GM23338 (cell line): Measurements from ENCODE around the gene MRPL34. TPM values are rescaled to one million over a fixed set of nuclear protein-coding genes. Genes with fewer than 3 reads are reported as not detected.

Experiments used
- ATAC-seq: fragments of 200-7000 bp; cut with Tn5 transposase; 3 replicates; pipeline ENCODE4 v1.9.1; 2020
- DNase-seq: peaks from one replicate; pipeline ENCODE4 v3.0.0-alpha.2; 2015; ENCODE audit warnings: low spot score
- H2AFZ ChIP-seq: fragments of 200-600 bp; sonication (generic); 2 replicates; pipeline ENCODE4 v1.8.0; 2016; ENCODE audit warnings: antibody characterized with exemption, mild to moderate bottlenecking, moderate library complexity
- H3F3A ChIP-seq: fragments of 200-600 bp; sonication (generic); replicated peaks from 2 replicates; pipeline ENCODE4 v1.8.0; 2017; ENCODE audit warnings: antibody characterized with exemption, mixed run types, low read depth
- H3K27ac ChIP-seq: fragments of 200-600 bp; sonication (generic); 2 replicates; pipeline ENCODE4 v1.6.1; 2016; ENCODE audit warnings: low read depth
- H3K27me3 ChIP-seq: fragments of 200-600 bp; sonication (generic); 2 replicates; pipeline ENCODE4 v1.8.0; 2016; ENCODE audit warnings: mild to moderate bottlenecking, mixed run types, moderate library complexity; ENCODE audit not compliant: insufficient read depth
- H3K36me3 ChIP-seq: fragments of 200-600 bp; sonication (generic); 2 replicates; pipeline ENCODE4 v1.8.0; 2016; ENCODE audit warnings: mild to moderate bottlenecking; ENCODE audit not compliant: insufficient read depth
- H3K4me1 ChIP-seq: fragments of 200-600 bp; sonication (generic); 2 replicates; pipeline ENCODE4 v1.8.0; 2016; ENCODE audit warnings: mild to moderate bottlenecking, moderate library complexity; ENCODE audit not compliant: insufficient read depth
- H3K4me2 ChIP-seq: fragments of 200-600 bp; sonication (generic); 2 replicates; pipeline ENCODE4 v1.7.1; 2017; ENCODE audit warnings: mixed run types
- H3K4me3 ChIP-seq: fragments of 200-600 bp; sonication (generic); 2 replicates; pipeline ENCODE4 v1.6.1; 2016; ENCODE audit warnings: mixed run types
- H3K79me2 ChIP-seq: fragments of 200-600 bp; sonication (generic); replicated peaks from 2 replicates; pipeline ENCODE4 v1.8.0; 2017; ENCODE audit warnings: mild to moderate bottlenecking; ENCODE audit not compliant: insufficient read depth
- H3K9me2 ChIP-seq: fragments of 200-600 bp; sonication (generic); 2 replicates; pipeline ENCODE4 v1.8.0; 2017; ENCODE audit not compliant: insufficient read depth
- H4K20me1 ChIP-seq: fragments of 200-600 bp; sonication (generic); replicated peaks from 2 replicates; pipeline ENCODE4 v1.8.0; 2017; ENCODE audit warnings: mild to moderate bottlenecking; ENCODE audit not compliant: insufficient read depth
- H3K27ac Mint-ChIP-seq: 2 replicates; pipeline ENCODE4 v1.8.0; 2020; ENCODE audit warnings: inconsistent platforms, mild to moderate bottlenecking, moderate library complexity, mixed read lengths
- H3K27me3 Mint-ChIP-seq: 3 replicates; pipeline ENCODE4 v1.8.0; 2022; ENCODE audit warnings: low read depth, mild to moderate bottlenecking, moderate library complexity, mixed read lengths, inconsistent platforms; ENCODE audit not compliant: insufficient read depth, poor library complexity
- H3K36me3 Mint-ChIP-seq: 3 replicates; pipeline ENCODE4 v1.8.0; 2021; ENCODE audit warnings: low read depth, mild to moderate bottlenecking, inconsistent platforms, moderate library complexity, mixed read lengths
- H3K4me1 Mint-ChIP-seq: 3 replicates; pipeline ENCODE4 v1.8.0; 2020; ENCODE audit warnings: mild to moderate bottlenecking, inconsistent platforms, mixed read lengths
- H3K4me3 Mint-ChIP-seq: 3 replicates; pipeline ENCODE4 v1.8.0; 2021; ENCODE audit warnings: moderate library complexity, mild to moderate bottlenecking, inconsistent platforms, mixed read lengths
- H3K9me3 Mint-ChIP-seq: 3 replicates; pipeline ENCODE4 v1.8.0; 2020; ENCODE audit warnings: moderate library complexity, mild to moderate bottlenecking, inconsistent platforms, mixed read lengths
- CREB1 ChIP-seq: fragments of 250-450 bp; sonication (Bioruptor Pico); IDR thresholded peaks from 2 replicates; pipeline ENCODE4 v1.5.0; 2020; ENCODE audit warnings: low read depth, mild to moderate bottlenecking, moderate library complexity
- CTCF ChIP-seq, 2 experiments: fragments of 200-600 bp in 1 of 2; sonication (generic) in 1 of 2; conservative IDR thresholded peaks; 2 replicates each; pipeline versions ENCODE4 v1.5.1 to v1.6.1; 2016 to 2017; ENCODE audit warnings: antibody characterized with exemption in 2 of 2, low read depth in 2 of 2, mild to moderate bottlenecking in 2 of 2, moderate library complexity in 1 of 2
- ETS1 ChIP-seq: IDR thresholded peaks from 2 replicates; pipeline ENCODE4 v1.6.1; 2016; ENCODE audit warnings: antibody characterized with exemption
- EZH2 ChIP-seq: fragments of 200-600 bp; sonication (generic); IDR thresholded peaks from one replicate; pipeline ENCODE4 v1.8.0; 2017; ENCODE audit warnings: antibody characterized with exemption, mild to moderate bottlenecking, low read depth; ENCODE audit not compliant: unreplicated experiment
- EZH2phosphoT487 ChIP-seq: fragments of 200-600 bp; sonication (generic); IDR thresholded peaks from one replicate; pipeline ENCODE4 v1.8.1; 2018; ENCODE audit warnings: antibody characterized with exemption; ENCODE audit not compliant: unreplicated experiment
- JUNB ChIP-seq: IDR thresholded peaks from one replicate; pipeline ENCODE4 v1.6.1; 2016; ENCODE audit warnings: antibody characterized with exemption; ENCODE audit not compliant: unreplicated experiment
- NANOG ChIP-seq: IDR thresholded peaks from 2 replicates; pipeline ENCODE4 v1.6.1; 2016; ENCODE audit warnings: antibody characterized with exemption, borderline replicate concordance
- POLR2AphosphoS5 ChIP-seq: IDR thresholded peaks from 2 replicates; pipeline ENCODE4 v1.6.1; 2016; ENCODE audit warnings: antibody characterized with exemption, low read depth
- REST ChIP-seq: IDR thresholded peaks from one replicate; pipeline ENCODE4 v1.6.1; 2018; ENCODE audit warnings: antibody characterized with exemption; ENCODE audit not compliant: unreplicated experiment
- STAT1 ChIP-seq: IDR thresholded peaks from one replicate; pipeline ENCODE4 v1.6.1; 2016; ENCODE audit warnings: antibody characterized with exemption; ENCODE audit not compliant: unreplicated experiment
- ZNF114 ChIP-seq: fragments of 250-450 bp; sonication (Bioruptor Pico); IDR thresholded peaks from 2 replicates; pipeline ENCODE4 v1.5.0; 2020; ENCODE audit warnings: mild to moderate bottlenecking, moderate library complexity
- ZNF331 ChIP-seq: fragments of 250-450 bp; sonication (Bioruptor Pico); IDR thresholded peaks from 2 replicates; pipeline ENCODE4 v1.5.0; 2020; ENCODE audit warnings: low read depth, mild to moderate bottlenecking, moderate library complexity
- ZNF462 ChIP-seq: fragments of 250-450 bp; sonication (Bioruptor Pico); IDR thresholded peaks from 2 replicates; pipeline ENCODE4 v1.5.0; 2020; ENCODE audit warnings: mild to moderate bottlenecking, moderate library complexity
- polyA plus RNA-seq: library from polyadenylated mRNA; unstranded; fragments of >200 nt; fragmentation: Nextera tagmentation; extraction: Ambion mirVana; gene quantifications from 2 replicates; pipeline ENCODE4 v1.2.1, GENCODE V29; 2016
- total RNA-seq: library from RNA; depleted of rRNA; stranded (reverse); fragments of >200 nt; shearing (Covaris generic); gene quantifications from 2 replicates; pipeline ENCODE4 v1.2.3, GENCODE V29; 2014

MRPL34 gene
- total and polyA plus RNA-seq, 2 experiments from 2014 or later = 59.9 to 266 TPM

GRCh38 chr19:17303167-17303939, 2.3 kb upstream of the MRPL34 start, which contains the start of gene ABHD8:
Gene ABHD8 (minus strand): TSS chr19:17303425. CDS start chr19:17301616, 1,809 bp downstream.
- Mint-ChIP-seq H3K27me3 (peaks cover 23% of the 10 kb centered on the region), H3K9me3 (peaks cover 3% of the 10 kb centered on the region; the same call in 2 of the 3 replicates), H3K36me3 (peaks cover 14% of the 10 kb centered on the region), H3K27ac (peak within 1 kb of the TSS; percentile 51; the same call in 1 of the 2 replicates), H3K4me3 (peak within 1 kb of the TSS; percentile 70), H3K4me1 (peaks cover 36% of the 10 kb centered on the region)
- Histone ChIP-seq H4K20me1 (peaks cover 3% of the 10 kb centered on the region; the same call in 1 of the 2 replicates), H3K9me2 (no peaks in the 10 kb centered on the region), H3K4me2 (peak within 1 kb of the TSS; percentile 80), H2AFZ (no peak within 1 kb of the TSS), H3K4me1 (peaks cover 37% of the 10 kb centered on the region), H3K4me3 (peak within 1 kb of the TSS; percentile 74), H3K27ac (peak within 1 kb of the TSS; percentile 67; the same call in 1 of the 2 replicates), H3K79me2 (peaks cover 11% of the 10 kb centered on the region), H3F3A (peaks cover 37% of the 10 kb centered on the region), H3K36me3 (no peaks in the 10 kb centered on the region), H3K27me3 (no peaks in the 10 kb centered on the region)
- TF ChIP-seq ZNF462 (CRISPR knock-in tag) (no peak), CREB1 (CRISPR knock-in tag) (peak; percentile 75), ZNF331 (CRISPR knock-in tag) (no peak), POLR2AphosphoS5 (peak; percentile 79), JUNB (no peak), STAT1 (no peak), ZNF114 (CRISPR knock-in tag) (no peak), NANOG (no peak), ETS1 (no peak), CTCF (conservative IDR thresholded peaks at IDR 0.05; ENCODE audit: low read depth in 2 of 2) (peak; percentile 34 to 40), REST (no peak), EZH2phosphoT487 (no peak), EZH2 (no peak)
- DNase-seq = peak; percentile 99
- ATAC-seq = peak; percentile 77
